ENCODE data around the gene GOT1. TPM values are rescaled to one million over a fixed set of nuclear protein-coding genes. Genes with fewer than 3 reads are reported as not detected.

The GOT1 gene
- total RNA-seq: 26.1 TPM

GRCh38 chr10:99430451-99431189 is at the start of gene GOT1:
TSS of gene GOT1 (minus strand) at chr10:99430624. CDS start at chr10:99430565, 59 bp downstream.

Other genes starting within 250 kb of the GOT1 start
- gene HPSE2, start 194.8 kb downstream of the GOT1 start, total RNA-seq: 0.33 TPM
- 2.4 TPM for gene CNNM1, start 101.3 kb downstream of the GOT1 start, total RNA-seq
- not detected for gene NKX2-3, start 102.3 kb upstream of the GOT1 start, total RNA-seq
- gene SLC25A28, start 189.8 kb upstream of the GOT1 start, total RNA-seq: 17.3 TPM
- gene ENTPD7, start 228.9 kb upstream of the GOT1 start, total RNA-seq: 16.7 TPM